Progenitor cell of endocrine pancreas (in vitro differentiated cells): Measurements from ENCODE around the gene CPED1. TPM values are rescaled to one million over a fixed set of nuclear protein-coding genes. Genes with fewer than 3 reads are reported as not detected.

Experiments
- DNase-seq: peaks from one replicate; pipeline ENCODE4 v3.0.0; 2021; ENCODE audit warnings: low spot score; ENCODE audit not compliant: unreplicated experiment
- H3K27ac Mint-ChIP-seq: 2 replicates; pipeline ENCODE4 v1.8.0; 2021; ENCODE audit warnings: mild to moderate bottlenecking, moderate library complexity, mixed read lengths
- H3K27me3 Mint-ChIP-seq: 2 replicates; pipeline ENCODE4 v1.8.0; 2021; ENCODE audit warnings: mixed read lengths
- H3K36me3 Mint-ChIP-seq: 2 replicates; pipeline ENCODE4 v1.8.0; 2022; ENCODE audit warnings: mixed read lengths; ENCODE audit not compliant: insufficient read depth
- H3K4me1 Mint-ChIP-seq: 2 replicates; pipeline ENCODE4 v1.8.0; 2021; ENCODE audit warnings: low read depth, mixed read lengths
- H3K4me3 Mint-ChIP-seq: 2 replicates; pipeline ENCODE4 v1.8.0; 2021; ENCODE audit warnings: low read depth, mild to moderate bottlenecking, moderate library complexity, mixed read lengths
- H3K9me3 Mint-ChIP-seq: 2 replicates; pipeline ENCODE4 v1.8.0; 2021; ENCODE audit warnings: low read depth, mixed read lengths
- CTCF ChIP-seq: fragments of 200-600 bp; sonication (generic); IDR thresholded peaks from one replicate; pipeline ENCODE4 v1.5.0; 2021; ENCODE audit warnings: antibody characterized with exemption, mild to moderate bottlenecking; ENCODE audit not compliant: unreplicated experiment
- total RNA-seq: library from RNA; stranded (reverse); gene quantifications from 2 replicates; pipeline ENCODE4 v1.2.1, GENCODE V29; 2021

Gene CPED1
- total RNA-seq, 1 donor from 2014 or later = 1.1 TPM

- Mint-ChIP-seq H3K4me3 (no peak overlapping the region), H3K9me3 (no peaks in the 10 kb centered on the region), H3K36me3 (no peaks in the 10 kb centered on the region), H3K4me1 (no peaks in the 10 kb centered on the region), H3K27ac (no peak overlapping the region), H3K27me3 (no peaks in the 10 kb centered on the region)
- no peak for DNase-seq
- no peak for TF ChIP-seq CTCF
These were observed 310.3 kb downstream of the CPED1 start for GRCh38 chr7:121298831-121299239.

GRCh38 chr7:121300685-121301420 is 312.3 kb downstream of the CPED1 start:
- H3K36me3 Mint-ChIP-seq = no peaks in the 10 kb centered on the region
- TF ChIP-seq CTCF = no peak
- no peak overlapping the region for H3K27ac Mint-ChIP-seq
- no peak overlapping the region for H3K4me3 Mint-ChIP-seq
- no peaks in the 10 kb centered on the region for H3K9me3 Mint-ChIP-seq
- H3K4me1 Mint-ChIP-seq = no peaks in the 10 kb centered on the region
- no peak for DNase-seq
- no peaks in the 10 kb centered on the region for H3K27me3 Mint-ChIP-seq

DNA sequence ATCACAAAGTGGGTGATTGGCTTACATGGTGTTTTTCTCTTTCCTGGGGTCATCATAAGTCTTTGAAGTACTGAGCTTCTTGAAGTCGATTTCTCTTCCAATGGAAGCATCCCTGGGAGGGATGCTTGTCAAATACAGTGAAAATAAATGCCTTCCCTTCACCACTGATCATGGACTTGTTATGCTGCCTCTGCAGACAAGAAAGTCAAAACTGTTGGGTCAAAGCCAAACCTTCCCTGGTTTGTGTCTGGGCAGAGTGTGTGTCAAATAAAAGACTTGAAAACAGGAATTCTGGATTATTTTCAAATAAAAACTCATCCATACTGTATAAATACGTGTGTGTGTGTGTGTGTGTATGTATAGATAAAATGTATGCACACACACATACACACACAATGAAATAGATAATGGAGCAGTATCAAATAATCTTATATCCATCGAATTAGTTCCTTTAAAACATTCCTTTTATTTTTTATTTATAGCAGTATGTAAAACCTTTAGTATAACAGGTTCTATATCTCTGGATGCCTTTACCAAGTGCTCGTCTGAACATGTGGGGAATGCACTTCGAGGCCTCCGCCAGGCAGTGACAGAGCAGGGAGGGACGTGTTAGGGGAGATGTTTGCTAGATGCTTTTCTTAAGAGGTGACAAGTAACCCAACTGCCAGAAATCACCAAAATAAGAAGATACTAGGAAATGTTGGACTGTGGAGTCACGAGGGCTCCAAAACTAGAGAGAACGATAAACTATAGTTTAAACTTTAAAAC is 313.1 kb downstream of the CPED1 start:
- Mint-ChIP-seq H3K27ac (no peak overlapping the region), H3K4me3 (no peak overlapping the region), H3K36me3 (no peaks in the 10 kb centered on the region), H3K4me1 (no peaks in the 10 kb centered on the region), H3K27me3 (no peaks in the 10 kb centered on the region), H3K9me3 (no peaks in the 10 kb centered on the region)
- TF ChIP-seq CTCF = no peak
- no peak for DNase-seq

GRCh38 chr7:121302214-121302745 is 313.8 kb downstream of the CPED1 start:
- no peaks in the 10 kb centered on the region for H3K27me3 Mint-ChIP-seq
- no peaks in the 10 kb centered on the region for H3K4me1 Mint-ChIP-seq
- no peak for DNase-seq
- H3K4me3 Mint-ChIP-seq = no peak overlapping the region
- TF ChIP-seq CTCF = no peak
- H3K36me3 Mint-ChIP-seq = no peaks in the 10 kb centered on the region
- H3K27ac Mint-ChIP-seq = no peak overlapping the region
- H3K9me3 Mint-ChIP-seq = no peaks in the 10 kb centered on the region

- Mint-ChIP-seq H3K4me1 (no peaks in the 10 kb centered on the region), H3K36me3 (no peaks in the 10 kb centered on the region), H3K9me3 (no peaks in the 10 kb centered on the region), H3K27ac (no peak overlapping the region), H3K4me3 (no peak overlapping the region), H3K27me3 (no peaks in the 10 kb centered on the region)
- TF ChIP-seq CTCF = no peak
- DNase-seq = no peak
These were observed 315.1 kb downstream of the CPED1 start for GRCh38 chr7:121303422-121304101.
